Common myeloid progenitor, CD34-positive (primary cell): ENCODE data around the gene SYT7. TPM values are rescaled to one million over a fixed set of nuclear protein-coding genes. Genes with fewer than 3 reads are reported as not detected.

Experiments used
- CTCF ChIA-PET: fragments of 350-600 bp; sonication (Branson Sonifier 250); formaldehyde crosslinking; loops from one replicate; lab custom pipeline; 2021; ENCODE audit warnings: antibody characterized with exemption; lab: Charles Lee
- POLR2A ChIA-PET: fragments of 350-600 bp; sonication (Branson Sonifier 250); formaldehyde crosslinking; loops from one replicate; lab custom pipeline; 2021; ENCODE audit warnings: antibody characterized with exemption; lab: Charles Lee
- DNase-seq, 3 donors: peaks; one replicate each; pipeline versions ENCODE4 v3.0.0 to v3.0.0-alpha.2; 2013
- H3K27ac ChIP-seq, 2 experiments: 1 replicate in 1 of 2; 2 replicates in 1 of 2; pipeline ENCODE4 v1.7.0; 2013; ENCODE audit warnings: inconsistent platforms in 2 of 2, low read length in 2 of 2, mild to moderate bottlenecking in 2 of 2, low read depth in 1 of 2, moderate library complexity in 1 of 2; ENCODE audit not compliant: severe bottlenecking in 2 of 2, insufficient read depth in 1 of 2, poor library complexity in 1 of 2
- H3K27me3 ChIP-seq, 5 experiments: replicated peaks in 2 of 5; 1 replicate in 3 of 5; 2 replicates in 2 of 5; pipeline versions ENCODE4 v1.6.1 to v1.7.0; 2013; ENCODE audit warnings: low read length in 4 of 5, mild to moderate bottlenecking in 2 of 5, moderate library complexity in 2 of 5, inconsistent platforms in 1 of 5; ENCODE audit not compliant: insufficient read depth in 5 of 5, control insufficient read depth in 4 of 5
- H3K36me3 ChIP-seq, 4 experiments: 1 replicate in 2 of 4; 2 replicates in 2 of 4; pipeline versions ENCODE4 v1.6.1 to v1.7.0; 2013; ENCODE audit warnings: low read length in 3 of 4, control low read depth in 1 of 4, mild to moderate bottlenecking in 1 of 4; ENCODE audit not compliant: control insufficient read depth in 4 of 4, insufficient read depth in 4 of 4
- H3K4me1 ChIP-seq, 4 experiments: 1 replicate in 3 of 4; 2 replicates in 1 of 4; pipeline versions ENCODE4 v1.6.1 to v1.7.1; 2013; ENCODE audit warnings: low read length in 3 of 4, mild to moderate bottlenecking in 3 of 4, control low read depth in 1 of 4, inconsistent platforms in 1 of 4, moderate library complexity in 1 of 4; ENCODE audit not compliant: control insufficient read depth in 4 of 4, insufficient read depth in 4 of 4; ENCODE audit errors: control extremely low read depth in 1 of 4
- H3K4me3 ChIP-seq, 7 experiments: 1 replicate in 4 of 7; 2 replicates in 3 of 7; pipeline versions ENCODE4 v1.5.1 to v1.7.0; 2013; ENCODE audit warnings: mild to moderate bottlenecking in 7 of 7, low read length in 6 of 7, moderate library complexity in 6 of 7, inconsistent platforms in 2 of 7, low read depth in 2 of 7, control low read depth in 1 of 7; ENCODE audit not compliant: insufficient read depth in 4 of 7, control insufficient read depth in 1 of 7; ENCODE audit errors: extremely low read depth in 1 of 7
- H3K9me3 ChIP-seq, 5 experiments: 1 replicate in 4 of 5; 2 replicates in 1 of 5; pipeline versions ENCODE4 v1.6.1 to v1.7.1; 2013; ENCODE audit warnings: low read length in 4 of 5, mild to moderate bottlenecking in 2 of 5, inconsistent platforms in 1 of 5, low read depth in 1 of 5, moderate library complexity in 1 of 5; ENCODE audit not compliant: control insufficient read depth in 4 of 5, insufficient read depth in 2 of 5; ENCODE audit errors: control extremely low read depth in 1 of 5
- WGBS: methylation state at CpG from one replicate; pipeline ENCODE4 v1.1.5; 2013; ENCODE audit not compliant: insufficient coverage; 5-methylcytosine and 5-hydroxymethylcytosine counted together
- polyA plus RNA-seq: library from polyadenylated mRNA; unstranded; fragments of 120-200 nt; gene quantifications from one replicate; pipeline ENCODE4 v1.2.1, GENCODE V29; 2013

The SYT7 gene, protein sequence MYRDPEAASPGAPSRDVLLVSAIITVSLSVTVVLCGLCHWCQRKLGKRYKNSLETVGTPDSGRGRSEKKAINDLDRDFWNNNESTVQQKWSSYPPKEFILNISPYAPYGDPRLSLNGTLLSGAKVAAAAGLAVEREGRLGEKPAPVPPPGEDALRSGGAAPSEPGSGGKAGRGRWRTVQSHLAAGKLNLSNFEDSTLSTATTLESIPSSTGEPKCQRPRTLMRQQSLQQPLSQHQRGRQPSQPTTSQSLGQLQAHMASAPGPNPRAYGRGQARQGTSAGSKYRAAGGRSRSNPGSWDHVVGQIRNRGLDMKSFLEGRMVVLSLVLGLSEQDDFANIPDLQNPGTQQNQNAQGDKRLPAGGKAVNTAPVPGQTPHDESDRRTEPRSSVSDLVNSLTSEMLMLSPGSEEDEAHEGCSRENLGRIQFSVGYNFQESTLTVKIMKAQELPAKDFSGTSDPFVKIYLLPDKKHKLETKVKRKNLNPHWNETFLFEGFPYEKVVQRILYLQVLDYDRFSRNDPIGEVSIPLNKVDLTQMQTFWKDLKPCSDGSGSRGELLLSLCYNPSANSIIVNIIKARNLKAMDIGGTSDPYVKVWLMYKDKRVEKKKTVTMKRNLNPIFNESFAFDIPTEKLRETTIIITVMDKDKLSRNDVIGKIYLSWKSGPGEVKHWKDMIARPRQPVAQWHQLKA
- 0.01 TPM for polyA plus RNA-seq

DNA sequence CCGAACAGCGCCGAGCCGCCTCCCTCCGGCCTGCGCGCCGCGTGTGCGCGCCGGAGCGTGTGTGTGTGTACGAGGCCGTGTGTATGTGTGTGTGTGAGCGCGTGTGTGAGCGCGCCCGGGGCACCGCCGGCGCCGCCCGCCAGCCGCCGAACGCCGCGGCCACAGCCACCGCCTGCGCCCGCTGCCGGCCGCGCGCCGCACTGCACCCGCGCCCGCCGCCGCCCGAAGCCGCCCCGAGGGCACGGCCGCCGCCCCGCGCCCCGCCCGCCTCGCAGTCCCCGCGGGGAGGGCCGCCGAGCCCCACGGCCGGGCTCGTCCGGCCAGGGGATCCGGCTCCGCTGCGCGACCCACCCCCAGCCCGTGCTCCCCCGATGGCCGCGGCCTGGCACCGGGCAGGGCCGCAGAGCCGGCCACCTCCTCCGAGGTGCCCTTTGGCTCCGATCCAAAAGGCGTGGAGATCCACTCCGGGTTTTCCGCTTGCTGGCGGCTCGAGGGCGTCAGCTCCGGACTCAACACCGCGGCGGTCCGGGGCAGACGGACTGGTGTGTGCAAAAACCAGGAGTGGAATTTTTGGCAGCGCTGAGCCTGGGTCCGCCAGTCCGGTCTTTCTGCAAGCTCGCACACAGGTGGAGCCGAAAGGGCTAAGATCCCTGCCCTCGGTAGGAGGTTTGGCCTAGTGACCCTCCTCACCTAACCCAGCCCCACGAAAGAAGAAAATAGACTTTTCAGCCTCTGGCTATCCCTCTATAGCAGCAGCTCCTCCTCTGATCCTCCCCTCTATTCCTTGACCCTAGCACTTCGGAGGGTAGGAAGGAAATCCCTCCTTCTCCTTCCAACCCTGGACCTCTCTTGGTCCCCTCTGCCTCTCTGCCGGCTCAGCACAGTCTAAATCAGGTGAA is at the start of gene SYT7:
Gene SYT7 (minus strand): TSS at position 47 of the 899 bp plus-strand sequence. CDS start 256 bp downstream, outside the sequence.
- Histone ChIP-seq H3K36me3 (no peaks in the 10 kb centered on the region), H3K4me3 (peak within 1 kb of the TSS in 6 of 7 experiments; percentile 38 to 74 (median 62)), H3K4me1 (peaks cover 0 to 15% (median 5%) of the 10 kb centered on the region in 4 experiments), H3K27me3 (peaks cover 0 to 72% (median 32%) of the 10 kb centered on the region in 5 experiments), H3K27ac (no peak within 1 kb of the TSS), H3K9me3 (no peaks in the 10 kb centered on the region)
- ChIA-PET CTCF (interaction anchor here (0.9 to 1.3 kb wide), 3 partner anchors 12 to 65 kb away, joined by 3 to 7 read pairs (median 5); no protein-coding TSS in a partner anchor), POLR2A (interaction anchor here (1.1 kb wide), 1 partner anchor 151 kb away, joined by 3 read pairs; the partner anchor contains the start of genes CPSF7 and SDHAF2)
- DNase-seq, result peak; percentile 96 to 98 (median 98)
- under 1% methylated on average over 74 of the region's 96 CpGs for WGBS

DNA sequence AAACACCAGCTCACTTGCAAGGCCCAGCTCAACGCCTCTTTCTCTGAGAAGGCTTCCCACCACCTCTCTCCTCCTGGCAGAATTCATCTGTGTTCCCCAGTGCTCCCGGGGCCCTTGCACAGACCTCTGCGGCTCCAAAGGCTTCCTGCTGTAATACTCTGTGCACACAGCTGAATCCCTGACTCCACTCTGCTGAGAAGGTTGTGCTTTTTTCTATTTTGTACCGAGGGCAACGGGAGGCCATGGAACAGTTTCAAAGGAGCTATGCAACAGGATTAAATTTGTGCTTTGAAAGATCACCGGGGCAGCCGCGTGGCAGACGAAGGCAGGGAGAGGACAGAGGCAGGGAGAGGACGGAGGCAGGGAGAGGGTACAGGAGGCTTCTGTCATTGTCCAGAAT is 49.2 kb upstream of the SYT7 start:
- Histone ChIP-seq H3K9me3 (no peaks in the 10 kb centered on the region), H3K27me3 (peaks cover 0 to 11% (median 3%) of the 10 kb centered on the region in 5 experiments), H3K4me3 (no peak overlapping the region), H3K4me1 (peaks cover 0 to 8% (median 2%) of the 10 kb centered on the region in 4 experiments), H3K27ac (no peak overlapping the region), H3K36me3 (no peaks in the 10 kb centered on the region)
- CTCF ChIA-PET, result interaction anchor here (0.6 to 4.4 kb wide), 7 partner anchors 9 to 184 kb away, joined by 3 to 26 read pairs (median 3); no protein-coding TSS in a partner anchor
- 91% methylated on average over 10 of the region's 10 CpGs for WGBS
- no peak for DNase-seq
- POLR2A ChIA-PET, result no interaction called here

DNA sequence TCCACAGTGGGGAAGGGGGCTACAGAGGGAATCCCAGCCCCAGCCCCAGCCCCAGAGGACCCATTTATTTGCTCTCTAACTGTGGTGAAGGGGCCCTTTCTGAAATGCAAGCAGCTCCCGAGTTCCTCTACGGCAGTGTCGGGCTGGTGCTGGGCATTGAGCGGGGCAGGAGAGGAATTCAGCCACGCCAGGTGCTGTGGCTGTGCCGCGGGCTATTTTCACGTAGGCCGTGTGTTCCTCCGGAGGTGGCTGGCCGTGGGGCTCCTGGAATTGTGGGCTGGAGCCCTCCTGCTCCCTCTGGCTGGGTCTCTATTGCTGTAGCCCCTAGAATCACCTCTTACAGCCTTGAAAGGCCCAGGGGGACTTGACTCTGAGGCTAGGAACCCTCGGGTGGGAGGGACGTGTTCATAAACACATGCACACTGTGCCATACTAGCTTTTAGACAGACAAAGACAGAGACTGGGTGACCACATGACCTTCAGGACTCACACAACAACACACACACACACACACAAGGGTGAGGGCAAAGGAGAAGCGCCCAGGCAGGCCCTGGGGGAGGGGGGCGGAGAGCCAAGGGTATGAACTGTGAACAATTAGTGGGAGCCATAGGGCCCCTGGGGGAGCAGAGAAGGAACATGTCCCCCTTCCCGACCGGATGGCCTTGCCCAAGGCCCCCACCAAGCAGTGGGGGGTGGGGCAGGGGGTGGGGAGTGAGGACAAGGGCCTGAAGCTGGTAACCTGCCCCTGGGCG is 48.4 kb upstream of the SYT7 start:
- POLR2A ChIA-PET, result no interaction called here
- Histone ChIP-seq H3K4me1 (peaks cover 0 to 4% (median 0%) of the 10 kb centered on the region in 4 experiments), H3K9me3 (no peaks in the 10 kb centered on the region), H3K27me3 (peaks cover 0 to 11% (median 3%) of the 10 kb centered on the region in 5 experiments), H3K4me3 (no peak overlapping the region), H3K27ac (no peak overlapping the region), H3K36me3 (no peaks in the 10 kb centered on the region)
- CTCF ChIA-PET, result interaction anchor here (0.5 to 4.4 kb wide), 11 partner anchors 10 to 194 kb away, joined by 3 to 26 read pairs (median 3); no protein-coding TSS in a partner anchor
- 92% methylated on average over 11 of the region's 18 CpGs for WGBS
- DNase-seq, result no peak

DNA sequence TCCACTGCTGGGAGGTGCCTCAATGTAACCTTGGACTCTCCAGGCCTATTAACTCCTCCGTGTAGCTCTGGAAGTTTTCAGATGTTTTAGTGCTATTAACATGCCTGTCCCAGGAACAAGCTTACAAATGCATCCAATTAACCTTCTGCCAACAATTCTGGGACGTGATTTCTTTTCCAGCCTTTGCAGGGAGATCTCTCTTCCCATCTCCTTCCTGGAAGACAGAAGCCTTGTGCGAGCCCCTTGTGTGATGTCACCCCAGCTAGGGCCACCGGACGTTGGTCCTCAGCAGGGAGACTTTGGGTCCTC is 47.7 kb upstream of the SYT7 start:
- CTCF ChIA-PET, result interaction anchor here (0.5 to 4.4 kb wide), 10 partner anchors 10 to 193 kb away, joined by 3 to 26 read pairs (median 4); no protein-coding TSS in a partner anchor
- WGBS, result 92% methylated on average over 5 of the region's 5 CpGs
- Histone ChIP-seq H3K9me3 (no peaks in the 10 kb centered on the region), H3K4me3 (no peak overlapping the region), H3K36me3 (no peaks in the 10 kb centered on the region), H3K27ac (no peak overlapping the region), H3K4me1 (peaks cover 0 to 4% (median 0%) of the 10 kb centered on the region in 4 experiments), H3K27me3 (peaks cover 0 to 11% (median 3%) of the 10 kb centered on the region in 5 experiments)
- POLR2A ChIA-PET, result no interaction called here
- no peak for DNase-seq

DNA sequence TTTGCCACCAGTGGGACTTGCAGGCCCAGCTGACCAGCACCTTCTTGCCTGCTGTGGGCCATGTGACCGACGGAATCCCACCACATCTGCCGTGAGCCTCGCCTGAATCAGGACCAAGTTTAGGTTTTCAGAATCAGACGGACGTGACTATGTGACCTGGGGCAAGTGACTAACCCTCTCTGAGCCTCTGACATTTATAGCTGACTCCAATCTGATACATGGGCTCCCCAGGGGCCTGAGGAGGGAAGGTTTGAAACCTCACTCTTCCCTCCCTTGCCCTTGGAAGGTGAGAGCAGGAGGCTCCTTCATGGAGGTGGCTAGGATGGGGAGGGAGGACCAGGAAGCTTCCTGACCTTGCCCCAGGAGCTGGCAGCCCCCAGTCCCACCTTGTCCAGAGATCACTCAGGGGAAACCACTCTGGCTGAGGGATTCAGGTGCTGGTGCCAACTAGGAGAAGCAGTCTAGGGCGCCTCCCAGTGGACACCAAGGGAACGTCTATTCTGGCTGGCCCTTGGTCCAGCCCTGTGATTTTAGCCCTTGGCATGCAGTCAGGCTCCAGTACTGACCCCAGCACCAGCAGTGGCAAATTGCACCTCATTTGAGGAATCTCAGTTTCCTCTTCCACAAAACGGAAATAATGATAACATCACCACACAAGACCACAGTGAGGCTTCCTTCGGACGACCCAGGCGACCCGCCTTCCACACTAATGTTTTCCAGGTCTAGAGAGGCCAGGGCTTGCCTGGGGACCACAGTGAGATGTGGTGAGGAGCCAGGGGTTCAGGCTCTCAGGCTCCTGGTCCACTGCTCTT is 47.2 kb upstream of the SYT7 start:
- H3K27me3 ChIP-seq, result peaks cover 0 to 11% (median 3%) of the 10 kb centered on the region in 5 experiments
- no peaks in the 10 kb centered on the region for H3K36me3 ChIP-seq
- WGBS, result 64% methylated on average over 8 of the region's 13 CpGs
- H3K9me3 ChIP-seq, result no peaks in the 10 kb centered on the region
- CTCF ChIA-PET, result interaction anchor here (0.6 to 4.4 kb wide), 14 partner anchors 11 to 1206 kb away, joined by 3 to 26 read pairs (median 3); no protein-coding TSS in a partner anchor
- peaks cover 0 to 4% (median 0%) of the 10 kb centered on the region in 4 experiments for H3K4me1 ChIP-seq
- POLR2A ChIA-PET, result no interaction called here
- no peak overlapping the region for H3K27ac ChIP-seq
- DNase-seq, result peak; percentile 25 to 52 (median 33)
- no peak overlapping the region for H3K4me3 ChIP-seq
